Left hindlimb (tissue), 1 donor: ENCODE measurements around the gene ZDHHC22.

Experiments
- DNase-seq: peaks from one replicate; pipeline ENCODE4 v3.0.0-alpha.2; 2018

The ZDHHC22 gene

DNA sequence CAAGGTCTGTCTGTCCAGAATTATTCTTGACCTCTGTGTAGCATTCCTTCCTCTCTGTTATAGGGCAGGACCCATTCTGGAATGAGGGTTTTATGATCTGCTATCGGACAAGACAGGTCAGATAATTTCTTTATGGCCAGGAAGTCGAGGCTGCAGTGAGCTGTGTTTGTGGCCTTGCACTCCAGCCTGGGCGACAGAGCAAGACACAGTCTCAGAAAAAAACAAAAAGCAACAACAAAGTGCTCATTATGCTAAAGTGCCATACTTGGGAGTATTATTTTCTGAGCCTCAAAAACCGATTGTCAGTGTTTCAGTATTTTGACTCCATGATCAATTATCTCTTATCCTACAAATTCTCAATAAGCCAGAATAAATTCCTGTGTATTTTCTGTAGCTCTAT lies 39.4 kb downstream of the ZDHHC22 start:
- no peak for DNase-seq

DNA sequence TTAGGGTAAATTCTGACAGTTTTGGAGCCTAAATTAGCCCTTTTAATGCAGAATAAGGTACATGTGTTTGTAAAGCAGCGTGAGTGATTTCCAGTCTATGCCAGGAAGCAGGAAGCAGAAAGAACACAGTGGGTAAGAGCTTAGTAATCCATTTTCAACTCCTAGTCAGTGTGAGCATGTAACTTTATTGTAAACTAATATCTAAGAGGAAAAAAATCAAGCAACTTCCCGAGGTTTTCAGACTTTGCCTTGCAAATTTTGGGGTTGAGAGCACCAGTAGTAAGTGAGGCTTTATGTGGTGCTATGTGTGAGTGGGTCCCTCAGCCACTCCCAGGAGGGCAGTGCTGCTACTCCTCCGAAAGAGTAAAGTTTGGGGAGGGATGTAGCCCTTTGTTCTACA lies 40.6 kb downstream of the ZDHHC22 start:
- DNase-seq = no peak

DNA sequence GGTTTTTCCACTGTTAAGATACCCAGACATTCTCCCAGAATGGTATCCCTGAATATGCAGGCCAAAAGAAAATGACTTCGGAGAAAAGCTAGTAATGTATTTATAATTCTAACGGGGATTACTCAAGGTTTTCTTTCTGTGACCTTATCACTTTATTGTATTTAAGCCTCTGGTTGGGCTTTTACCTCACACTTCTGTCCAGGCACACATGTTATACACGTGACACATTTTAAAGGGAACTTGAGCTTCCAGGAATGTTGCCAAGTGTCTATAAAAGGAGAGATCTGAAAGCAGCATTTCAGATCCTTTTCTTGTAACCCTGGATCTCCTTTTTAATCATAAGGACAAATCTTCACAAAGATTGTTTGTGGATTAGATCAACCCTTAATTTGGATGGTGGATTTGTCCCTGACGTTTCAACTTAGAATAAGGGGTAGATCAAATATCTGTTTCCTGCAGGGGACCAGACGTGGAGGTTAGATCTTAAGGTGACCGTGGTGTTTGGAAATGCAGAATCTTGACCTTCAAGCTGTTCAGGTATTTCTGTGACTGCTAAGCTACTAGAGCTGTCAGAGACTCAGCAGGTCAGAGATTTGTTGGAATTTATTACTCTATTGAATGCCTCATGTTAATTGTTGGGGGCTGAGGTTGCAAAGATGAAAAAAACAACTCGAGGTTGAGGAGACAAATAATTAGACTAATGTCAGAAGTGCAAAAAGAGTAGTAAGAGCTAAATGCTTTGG lies 42.0 kb downstream of the ZDHHC22 start:
- DNase-seq = no peak

DNA sequence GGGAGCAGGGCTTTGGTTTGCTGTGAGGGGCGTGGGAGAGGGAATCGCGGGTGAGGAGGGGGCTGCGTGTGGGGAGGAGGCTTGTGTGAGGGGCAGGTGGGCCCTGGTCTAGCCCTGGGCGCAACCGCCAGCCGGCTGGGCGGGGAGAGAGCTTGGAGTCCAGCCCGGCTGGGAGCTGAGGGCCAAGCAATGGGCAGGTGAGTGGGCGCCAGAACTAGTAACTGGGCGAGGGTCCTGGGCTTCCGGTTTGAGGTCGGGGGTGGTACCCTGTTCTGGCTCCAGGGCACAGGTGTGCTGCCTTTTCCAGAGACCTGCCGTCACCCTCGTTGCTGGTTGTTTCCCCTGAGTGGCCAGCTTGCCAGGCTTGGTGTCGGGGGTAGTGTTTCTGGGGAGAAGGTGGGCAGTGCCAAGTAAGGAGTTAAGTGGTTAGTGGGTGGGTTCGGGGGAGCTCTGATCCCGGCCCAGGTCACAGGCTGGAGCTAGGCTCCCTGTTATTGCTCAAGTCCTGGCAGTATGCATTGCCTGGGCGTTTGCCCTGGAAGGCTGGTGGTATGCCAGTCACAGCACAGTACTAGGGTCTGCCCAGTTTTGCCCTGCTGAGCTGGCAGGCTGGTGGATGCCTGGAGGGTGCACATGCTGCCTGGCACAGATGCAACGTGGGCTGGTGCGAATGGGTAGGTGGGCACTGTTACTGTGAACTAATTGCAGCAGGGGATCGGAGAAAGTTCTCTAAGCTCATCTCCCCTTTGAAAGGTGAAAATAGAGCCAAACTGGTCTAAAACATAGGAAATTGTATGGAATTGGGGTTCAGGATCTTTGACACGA lies 42.9 kb downstream of the ZDHHC22 start:
- peak; percentile 59 for DNase-seq

DNA sequence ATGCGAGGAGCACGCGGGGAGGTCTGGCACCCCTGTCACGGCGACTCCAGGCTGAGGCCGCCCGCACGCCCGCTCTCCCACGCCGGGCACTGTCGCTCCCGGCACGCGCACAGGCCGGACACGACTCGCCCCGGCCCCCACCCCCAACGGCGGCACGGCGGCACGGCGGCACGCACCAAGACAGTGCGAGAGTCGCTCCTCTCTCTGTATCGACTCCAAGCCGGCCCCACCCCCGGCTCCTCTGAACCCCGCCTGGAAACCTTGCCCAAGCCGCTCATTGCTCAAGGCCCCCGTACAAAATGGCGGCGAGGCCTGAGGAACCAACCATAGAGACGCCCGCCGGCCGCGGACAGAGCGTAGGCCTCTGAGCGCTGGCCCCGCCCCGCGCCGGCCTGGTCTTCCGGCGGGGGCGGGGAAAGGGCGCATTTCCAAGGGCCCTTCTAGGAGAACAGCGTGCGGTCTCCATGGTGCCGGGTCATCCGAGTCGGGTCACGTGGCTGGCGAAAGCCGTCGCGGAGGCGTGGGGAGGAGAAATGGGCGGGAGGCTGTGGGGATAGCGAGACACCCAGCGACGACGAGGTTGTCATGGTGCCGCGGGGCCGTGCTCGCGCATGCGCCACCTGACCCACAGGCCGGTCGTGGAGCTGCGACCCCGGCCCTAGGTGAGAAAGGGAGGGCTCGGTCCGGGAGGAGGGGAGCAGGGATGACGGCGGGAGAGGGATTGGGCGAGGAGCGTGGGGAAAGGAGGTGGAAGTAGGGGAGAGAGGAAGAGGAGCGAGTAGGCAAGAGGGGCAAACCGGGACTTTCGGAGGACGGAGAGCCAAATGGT lies 43.7 kb downstream of the ZDHHC22 start, which contains the start of gene CIPC:
TSS of gene CIPC (plus strand) at position 559 of the 829 bp plus-strand sequence. CDS start 7,451 bp downstream, outside the sequence.
- DNase-seq = peak; percentile 99

DNA sequence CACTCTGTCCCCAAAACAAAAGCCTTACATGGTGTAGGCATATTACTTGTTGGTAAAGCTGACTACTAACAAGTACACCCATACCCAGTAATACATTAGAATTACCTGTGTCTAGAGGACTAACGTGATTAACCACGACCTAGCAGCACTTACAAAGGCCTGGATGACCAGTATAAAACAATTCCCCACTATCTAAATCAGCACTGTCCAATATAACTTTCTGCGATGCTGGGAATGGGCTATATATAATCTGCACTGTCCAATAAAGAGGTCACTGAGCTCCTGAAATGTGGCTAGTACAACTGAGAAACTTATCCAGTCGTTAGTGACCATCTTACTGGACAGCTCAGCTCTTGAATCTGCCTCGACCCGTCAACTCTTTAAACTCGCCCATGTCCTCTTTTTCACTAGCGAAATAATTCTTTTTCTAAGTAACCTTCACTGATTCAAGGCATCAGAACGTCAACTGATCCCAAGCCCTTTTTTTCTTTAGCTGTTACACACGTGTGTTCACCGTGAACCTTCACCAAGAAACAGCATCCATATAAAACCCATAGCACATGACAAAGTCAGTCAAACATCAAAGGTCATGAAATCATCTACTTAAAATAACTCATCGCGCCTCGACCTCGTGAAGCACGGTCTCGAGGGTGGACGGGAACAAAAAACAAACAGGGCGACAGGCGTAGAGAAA lies 44.4 kb downstream of the ZDHHC22 start:
- no peak for DNase-seq

DNA sequence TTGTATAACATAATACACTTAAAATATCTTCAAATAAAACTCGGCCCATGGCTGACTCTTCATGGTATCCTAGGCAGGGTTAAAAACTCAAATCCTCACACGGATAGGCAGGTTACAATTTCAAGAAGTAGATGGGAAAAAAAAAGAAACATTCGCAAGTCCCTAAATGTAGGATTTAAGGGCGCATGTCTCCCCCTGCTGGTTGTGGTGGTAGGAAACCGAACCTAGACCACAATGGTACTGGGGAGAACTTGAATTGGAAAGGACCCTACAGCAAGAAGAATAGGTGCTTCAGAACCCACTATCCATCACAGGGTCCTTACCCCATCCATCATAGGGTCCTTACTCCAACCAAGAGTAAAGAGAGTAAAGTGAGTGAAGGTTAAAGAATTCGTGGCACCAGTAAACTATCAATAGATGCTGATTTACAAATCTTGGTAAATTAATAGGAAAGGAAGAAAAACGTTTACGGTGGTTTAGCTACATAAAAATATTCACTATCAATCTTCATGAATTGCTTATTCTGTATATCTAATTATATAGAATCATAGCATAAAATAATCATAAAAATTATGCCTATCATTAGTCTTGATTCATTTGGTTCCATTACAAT lies 46.8 kb downstream of the ZDHHC22 start:
- DNase-seq = peak; percentile 72

DNA sequence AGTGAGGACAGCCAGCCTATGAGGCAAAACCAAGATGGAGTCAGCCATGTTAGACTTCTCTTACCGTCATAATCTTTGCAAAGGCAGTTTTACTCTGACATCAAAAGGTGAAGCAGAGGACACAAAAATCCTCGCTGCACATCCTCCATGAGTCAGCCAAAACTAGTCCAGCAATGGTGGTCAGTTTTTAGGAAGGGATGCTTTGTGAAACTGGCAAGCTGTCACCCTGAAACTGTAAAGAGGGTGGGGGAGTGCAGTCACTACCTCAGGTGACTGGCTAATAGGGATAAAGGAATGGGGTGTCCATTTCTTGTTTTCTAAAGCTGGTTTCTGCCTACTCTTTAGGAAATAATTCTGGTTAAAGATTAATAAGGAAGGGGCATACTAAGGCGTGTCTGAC lies 48.9 kb downstream of the ZDHHC22 start:
- DNase-seq = no peak

DNA sequence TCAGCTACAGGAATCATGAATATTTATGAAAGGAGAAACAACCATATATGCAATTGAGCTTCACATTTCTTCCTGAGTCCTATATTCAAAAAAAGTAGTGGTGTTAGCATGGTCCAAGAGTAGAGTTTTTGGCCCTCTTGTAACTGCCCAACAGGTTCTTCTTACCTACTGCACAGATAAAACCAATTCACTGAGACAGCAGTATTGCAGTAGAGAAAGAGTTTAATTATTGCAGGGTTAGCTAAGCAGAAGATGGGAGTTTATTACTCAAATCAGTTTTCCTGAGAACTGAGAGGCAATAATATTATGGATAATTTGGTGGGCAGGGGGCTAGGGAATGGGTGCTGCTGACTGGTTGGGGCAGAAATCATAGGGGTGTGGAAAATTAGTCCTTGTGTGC lies 50.1 kb downstream of the ZDHHC22 start:
- no peak for DNase-seq

DNA sequence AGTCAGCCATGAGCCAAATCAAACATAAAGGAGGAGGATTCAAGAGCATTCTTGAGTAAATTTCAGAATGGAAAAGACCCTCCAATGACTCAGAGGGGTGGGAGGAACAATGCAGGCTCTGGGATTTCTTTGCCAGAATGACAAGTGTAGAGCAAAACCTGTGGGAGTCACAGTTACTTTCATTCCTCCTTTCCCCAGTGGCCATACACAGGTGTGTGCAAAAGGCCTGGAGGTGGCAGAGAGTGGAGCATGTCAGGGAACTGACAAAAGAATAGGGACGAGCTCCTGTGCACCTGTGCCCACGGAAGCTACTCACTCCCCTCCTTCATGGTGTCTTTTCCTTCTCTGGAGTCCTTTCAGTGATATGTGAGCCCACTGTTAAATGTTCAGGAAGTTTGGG lies 52.9 kb downstream of the ZDHHC22 start:
- DNase-seq = no peak

DNA sequence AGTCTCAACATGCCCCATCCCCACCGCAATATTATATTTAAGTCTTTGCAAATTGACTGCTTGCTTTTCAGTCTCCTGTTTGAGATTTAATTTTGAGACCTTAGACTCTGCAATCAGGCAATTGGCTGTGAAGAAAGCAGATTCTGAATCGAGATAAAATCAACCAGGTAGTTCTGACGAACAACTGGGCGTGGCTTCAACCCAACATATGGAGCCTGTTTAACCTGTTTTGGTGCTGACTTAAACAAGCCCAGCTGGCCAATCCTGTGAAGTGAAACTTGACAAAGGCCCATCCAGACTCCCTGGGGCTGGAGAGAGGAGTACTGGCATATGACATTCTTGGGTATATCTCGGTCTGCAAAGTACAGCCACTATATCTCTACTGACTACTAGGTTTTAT lies 53.4 kb downstream of the ZDHHC22 start:
- no peak for DNase-seq

DNA sequence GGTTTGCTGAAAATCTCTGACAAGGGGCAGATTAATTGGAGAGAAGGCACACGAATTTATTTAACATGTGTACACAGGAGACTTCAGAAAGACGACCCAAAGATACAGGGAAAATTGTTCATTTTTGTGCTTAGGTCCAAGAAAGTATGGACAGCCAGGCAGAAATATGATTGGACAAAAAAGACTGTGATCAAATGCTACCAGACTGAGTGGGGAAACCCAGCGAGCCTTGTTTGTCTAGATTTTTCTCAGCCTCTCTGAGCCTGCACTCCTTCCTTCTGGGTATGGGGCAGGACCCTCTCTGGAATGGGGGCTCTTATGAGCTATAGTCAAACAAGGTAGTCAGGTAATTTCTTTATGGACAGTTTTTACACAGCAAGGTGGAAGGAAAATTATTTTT lies 54.0 kb downstream of the ZDHHC22 start:
- DNase-seq = no peak

DNA sequence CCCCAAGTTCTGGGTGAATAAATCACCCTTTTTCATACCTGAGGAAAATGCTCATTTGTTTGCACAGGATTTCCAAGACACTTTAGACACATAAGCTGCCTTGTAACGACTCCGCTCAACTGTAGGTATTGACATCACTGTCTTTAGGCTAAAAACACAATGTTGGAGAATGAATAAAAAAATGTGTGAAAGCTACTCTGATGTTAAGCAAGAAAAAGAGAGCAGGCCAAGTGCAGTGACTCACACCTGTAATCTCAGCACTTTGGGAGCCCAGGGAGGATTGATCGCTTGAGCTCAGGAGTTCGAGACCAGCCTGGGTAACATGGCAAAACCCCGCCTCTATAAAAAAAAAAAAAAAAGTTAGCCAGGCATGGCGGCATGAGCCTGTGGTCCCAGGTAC lies 54.6 kb downstream of the ZDHHC22 start:
- DNase-seq = no peak

DNA sequence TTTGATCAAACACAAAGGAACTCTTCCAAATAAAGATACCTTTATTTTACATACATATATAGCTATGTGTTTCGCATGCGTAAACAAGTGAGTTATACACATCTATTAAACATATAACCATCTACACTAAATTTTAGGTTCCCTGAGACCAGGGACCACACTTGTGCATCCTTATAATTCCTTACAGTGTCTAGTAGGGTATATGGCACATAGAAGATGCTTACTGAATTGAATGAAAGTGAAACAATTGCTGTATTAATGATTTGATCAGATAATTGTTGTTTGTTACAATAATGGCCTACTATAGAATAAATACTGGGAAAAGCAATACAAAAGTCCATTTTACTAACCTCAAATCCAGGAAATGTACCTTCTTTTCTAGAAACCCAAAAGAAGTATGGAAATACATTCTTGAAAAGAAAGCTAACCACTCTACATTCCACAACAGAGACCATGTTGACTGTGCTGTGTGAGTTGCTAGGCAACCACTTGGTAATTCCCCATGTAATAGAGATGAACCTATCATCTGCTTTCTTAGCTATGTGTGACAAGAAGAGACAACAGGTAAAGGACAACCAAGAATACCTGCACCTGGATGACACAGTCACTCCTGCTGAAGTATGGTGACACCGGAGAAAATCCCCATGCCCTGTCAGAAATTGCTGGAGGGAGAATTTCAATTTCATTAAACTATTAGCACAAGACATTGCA lies 55.4 kb downstream of the ZDHHC22 start:
- no peak for DNase-seq

DNA sequence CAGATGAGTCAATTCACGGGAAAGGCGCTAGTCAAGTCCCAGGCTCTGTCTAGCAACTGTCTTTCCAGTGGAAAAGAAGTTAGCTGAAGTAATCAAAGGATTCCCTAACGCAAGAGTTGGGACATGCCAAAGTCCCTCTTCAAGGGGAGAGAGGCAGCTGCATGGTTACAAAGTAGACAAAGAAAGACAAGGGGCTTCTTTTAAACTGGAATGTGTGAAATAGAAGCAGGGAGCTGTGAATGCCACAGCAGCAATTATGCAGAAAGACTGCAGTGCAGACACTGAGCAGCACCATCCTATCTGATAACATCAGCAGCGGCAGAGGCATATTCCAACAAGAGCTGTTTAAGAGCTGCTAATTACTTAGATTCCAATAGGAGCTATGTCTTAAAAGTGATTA lies 56.1 kb downstream of the ZDHHC22 start:
- DNase-seq = no peak

DNA sequence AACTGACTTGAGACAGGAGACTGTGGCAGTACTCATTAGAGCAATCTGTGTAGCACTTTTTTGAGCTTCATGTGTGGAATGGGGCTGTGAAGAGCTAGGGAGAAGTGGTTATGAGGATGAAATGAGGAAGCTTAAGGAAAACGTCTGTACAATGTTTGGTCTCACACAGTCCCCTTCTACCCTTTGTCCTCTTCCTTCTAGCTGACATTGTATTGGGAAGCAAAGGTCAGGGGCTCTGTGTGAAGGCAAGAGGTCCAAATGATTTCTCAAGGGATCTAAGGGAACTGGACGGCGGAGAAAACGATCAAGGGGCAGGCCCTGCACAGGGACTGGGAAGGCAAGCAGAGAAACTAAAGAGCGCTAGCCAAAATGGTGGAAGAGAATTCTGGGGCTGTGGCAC lies 56.6 kb downstream of the ZDHHC22 start:
- no peak for DNase-seq

DNA sequence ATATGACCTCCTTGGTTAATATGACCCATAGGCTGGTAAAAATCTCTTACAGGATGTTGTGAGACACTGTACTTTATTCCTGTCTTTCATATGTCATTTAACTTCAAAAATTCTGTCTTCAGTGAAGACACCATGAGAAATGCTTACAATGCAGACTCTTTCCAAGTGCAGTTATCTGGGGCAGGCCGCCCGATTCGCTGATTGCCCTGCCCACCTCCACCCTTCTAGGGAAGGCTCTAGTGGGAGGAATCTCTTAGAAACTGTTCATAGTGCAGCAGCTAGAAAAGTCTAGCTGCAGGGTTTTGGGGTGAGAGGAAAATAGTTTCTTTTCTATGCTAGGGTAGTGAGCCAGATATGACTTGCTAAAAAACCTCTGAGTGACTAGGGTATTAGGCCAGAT lies 58.5 kb downstream of the ZDHHC22 start:
- no peak for DNase-seq

DNA sequence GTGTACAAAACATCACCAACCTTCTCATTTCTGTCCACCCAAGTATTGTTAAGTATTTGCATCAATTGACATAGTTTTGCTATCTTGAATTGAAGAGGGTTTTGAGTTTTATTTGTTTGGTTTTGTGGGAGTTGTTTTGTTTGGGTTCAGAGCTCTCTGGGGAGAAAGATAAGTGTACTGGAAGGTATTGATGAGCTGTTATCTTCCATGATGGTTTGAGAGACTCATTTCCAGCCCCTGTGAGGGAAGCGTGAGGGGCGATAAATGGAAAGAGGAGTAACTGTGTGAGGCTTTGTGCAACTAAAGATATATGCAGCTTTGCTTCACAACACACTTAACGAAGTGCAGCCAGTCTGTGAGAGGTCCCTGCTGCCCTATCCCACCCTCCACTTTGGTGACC lies 59.2 kb downstream of the ZDHHC22 start:
- DNase-seq = no peak
